ENCODE measurements around the gene EFNA2.

Gene EFNA2

DNA sequence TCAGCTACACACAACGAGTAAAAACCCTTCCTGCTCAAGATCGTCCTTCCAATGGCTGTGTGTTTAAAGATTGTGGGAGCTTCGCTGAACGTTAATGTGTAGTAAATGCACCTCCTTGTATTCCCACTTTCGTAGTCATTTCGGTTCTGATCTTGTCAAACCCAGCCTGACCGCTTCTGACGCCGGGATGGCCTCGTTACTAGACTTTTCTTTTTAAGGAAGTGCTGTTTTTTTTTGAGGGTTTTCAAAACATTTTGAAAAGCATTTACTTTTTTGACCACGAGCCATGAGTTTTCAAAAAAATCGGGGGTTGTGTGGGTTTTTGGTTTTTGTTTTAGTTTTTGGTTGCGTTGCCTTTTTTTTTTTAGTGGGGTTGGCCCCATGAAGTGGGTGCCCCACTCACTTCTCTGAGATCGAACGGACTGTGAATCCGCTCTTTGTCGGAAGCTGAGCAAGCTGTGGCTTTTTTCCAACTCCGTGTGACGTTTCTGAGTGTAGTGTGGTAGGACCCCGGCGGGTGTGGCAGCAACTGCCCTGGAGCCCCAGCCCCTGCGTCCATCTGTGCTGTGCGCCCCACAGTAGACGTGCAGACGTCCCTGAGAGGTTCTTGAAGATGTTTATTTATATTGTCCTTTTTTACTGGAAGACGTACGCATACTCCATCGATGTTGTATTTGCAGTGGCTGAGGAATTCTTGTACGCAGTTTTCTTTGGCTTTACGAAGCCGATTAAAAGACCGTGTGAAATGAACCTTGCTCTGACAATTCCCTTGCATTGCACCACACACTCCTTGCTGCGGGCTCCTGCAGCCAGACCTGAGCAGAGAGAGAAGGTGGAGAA is 13.0 kb upstream of the EFNA2 start:
- no peak for DNase-seq

DNA sequence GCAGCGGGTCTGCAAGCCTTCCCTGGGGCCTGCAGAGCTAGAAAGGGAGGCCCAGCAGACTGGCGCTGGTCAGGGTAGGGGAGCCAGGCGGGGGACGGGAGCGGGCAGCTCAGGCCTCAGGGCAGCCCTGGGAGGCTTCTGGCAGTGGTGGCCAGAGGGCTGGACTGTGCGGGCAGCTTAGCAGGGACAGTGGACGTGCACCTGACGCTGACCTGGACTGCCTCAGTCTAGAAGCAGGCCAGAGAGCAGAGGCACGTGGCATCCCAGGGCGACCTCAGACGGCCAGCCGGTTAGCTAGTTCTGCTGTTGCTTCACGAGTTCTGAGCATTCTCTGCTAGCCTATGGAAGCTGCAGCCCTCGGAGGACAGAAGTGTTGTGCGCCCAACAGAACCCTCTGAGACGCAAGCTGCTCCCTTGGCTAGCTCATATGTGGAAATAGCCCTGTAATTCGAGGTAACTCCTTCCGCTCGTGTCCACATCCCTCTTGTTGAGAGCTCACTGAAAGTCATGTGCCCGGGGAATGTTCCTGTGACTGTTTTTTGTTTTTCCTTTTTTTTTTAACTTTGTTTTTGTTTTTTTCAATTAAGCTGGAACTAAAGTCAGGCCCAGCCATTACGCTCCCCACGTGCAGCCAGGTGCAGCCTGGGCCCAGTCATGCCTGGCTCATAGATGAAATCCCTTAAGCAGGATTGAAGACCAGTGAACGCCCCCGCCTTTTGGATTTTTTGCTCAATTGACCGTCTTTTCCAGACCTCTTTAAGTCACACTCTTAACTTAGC is 12.2 kb upstream of the EFNA2 start:
- no peak for DNase-seq

DNA sequence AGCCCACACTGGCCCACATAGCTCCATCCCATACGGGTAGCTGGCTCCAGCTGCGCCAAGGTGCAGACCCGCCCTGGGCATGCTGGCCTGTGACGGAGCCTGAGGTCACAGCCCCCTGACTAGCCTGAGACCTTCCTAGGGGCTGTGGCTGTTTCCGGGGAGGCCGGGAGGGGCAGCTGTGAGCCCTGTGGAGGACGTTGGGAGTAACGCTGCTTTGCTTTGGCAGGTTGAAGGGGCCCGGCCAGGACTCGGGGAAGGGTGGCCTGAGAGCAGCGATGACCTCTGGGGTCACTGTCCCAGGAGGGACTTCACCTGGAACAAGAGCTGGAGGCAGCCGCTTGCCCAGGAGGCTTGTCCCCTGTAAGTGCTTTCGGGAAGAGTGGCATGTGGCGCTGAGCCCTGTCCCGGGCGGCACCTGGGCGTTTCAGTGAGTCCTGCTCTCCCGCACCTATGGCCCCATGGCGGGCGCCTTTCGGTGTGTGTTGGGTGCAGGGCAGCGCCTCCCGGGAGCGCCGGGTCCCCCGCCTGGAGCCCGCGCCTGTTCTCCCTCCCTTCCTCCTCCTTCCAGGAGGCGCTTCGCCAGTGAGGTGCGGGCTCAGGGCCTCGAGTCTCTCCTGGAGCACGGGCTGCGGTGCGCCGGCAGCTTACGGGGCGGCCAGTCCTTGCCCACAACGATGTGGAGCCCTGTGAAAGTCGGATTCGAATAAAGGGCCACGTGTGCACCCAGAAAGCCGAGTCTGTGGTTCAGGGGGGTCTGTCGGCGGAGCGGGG is 11.4 kb upstream of the EFNA2 start:
- no peak for DNase-seq

DNA sequence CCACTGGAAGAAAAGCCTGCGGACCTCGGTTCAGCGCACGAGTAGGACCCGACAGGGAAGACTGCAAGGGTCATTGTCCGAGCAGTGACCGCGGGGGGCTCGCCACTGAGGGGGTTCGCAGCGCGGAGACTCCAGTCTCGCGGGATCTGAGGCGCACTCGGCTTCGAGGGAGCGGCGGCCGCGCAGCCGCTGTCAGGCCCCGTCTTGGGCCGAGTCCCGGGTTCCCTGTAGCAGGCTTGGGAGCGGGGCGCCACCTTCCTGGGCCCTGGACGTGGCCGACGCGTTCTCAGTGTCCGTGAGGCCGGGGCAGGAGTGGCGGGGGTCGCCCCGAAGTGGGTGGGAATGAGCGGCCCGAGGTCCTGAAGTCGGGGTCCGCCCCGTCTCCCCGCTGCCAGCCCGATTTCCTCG is 10.8 kb upstream of the EFNA2 start:
- DNase-seq = no peak

DNA sequence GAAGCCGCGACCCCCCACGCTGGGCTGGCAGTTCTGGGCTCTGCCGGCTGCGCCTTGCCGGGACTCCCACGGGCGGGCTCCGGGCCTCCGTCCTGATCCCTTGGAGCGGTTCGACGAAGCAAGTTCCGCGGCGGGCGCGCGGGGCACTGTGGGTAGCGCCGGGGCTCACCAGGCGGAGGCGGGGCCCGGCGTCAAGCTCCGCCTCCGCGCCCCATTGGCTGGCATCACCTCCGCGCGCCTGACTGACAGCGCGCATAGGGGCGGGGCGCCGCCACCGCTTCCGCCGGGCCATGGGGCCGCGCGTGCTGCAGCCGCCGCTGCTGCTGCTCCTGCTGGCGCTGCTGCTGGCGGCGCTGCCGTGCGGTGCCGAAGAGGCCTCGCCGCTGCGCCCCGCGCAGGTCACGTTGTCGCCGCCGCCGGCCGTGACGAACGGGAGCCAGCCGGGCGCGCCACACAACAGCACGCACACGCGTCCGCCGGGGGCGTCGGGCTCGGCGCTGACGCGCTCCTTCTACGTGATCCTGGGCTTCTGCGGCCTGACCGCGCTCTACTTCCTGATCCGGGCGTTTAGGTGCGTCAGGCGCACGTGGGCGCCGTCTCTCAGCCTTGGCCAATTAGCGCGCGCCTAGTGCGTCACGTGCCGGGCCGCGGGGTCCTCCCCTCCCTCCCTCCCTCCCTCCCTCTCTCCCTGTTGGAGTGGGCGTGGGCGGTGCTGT is 10.3 kb upstream of the EFNA2 start, which contains the start of gene FAM174C:
TSS of gene FAM174C (plus strand) at position 271 of the 716 bp plus-strand sequence. CDS start at position 291, 20 bp downstream.
- DNase-seq = peak; percentile 94 to 96

DNA sequence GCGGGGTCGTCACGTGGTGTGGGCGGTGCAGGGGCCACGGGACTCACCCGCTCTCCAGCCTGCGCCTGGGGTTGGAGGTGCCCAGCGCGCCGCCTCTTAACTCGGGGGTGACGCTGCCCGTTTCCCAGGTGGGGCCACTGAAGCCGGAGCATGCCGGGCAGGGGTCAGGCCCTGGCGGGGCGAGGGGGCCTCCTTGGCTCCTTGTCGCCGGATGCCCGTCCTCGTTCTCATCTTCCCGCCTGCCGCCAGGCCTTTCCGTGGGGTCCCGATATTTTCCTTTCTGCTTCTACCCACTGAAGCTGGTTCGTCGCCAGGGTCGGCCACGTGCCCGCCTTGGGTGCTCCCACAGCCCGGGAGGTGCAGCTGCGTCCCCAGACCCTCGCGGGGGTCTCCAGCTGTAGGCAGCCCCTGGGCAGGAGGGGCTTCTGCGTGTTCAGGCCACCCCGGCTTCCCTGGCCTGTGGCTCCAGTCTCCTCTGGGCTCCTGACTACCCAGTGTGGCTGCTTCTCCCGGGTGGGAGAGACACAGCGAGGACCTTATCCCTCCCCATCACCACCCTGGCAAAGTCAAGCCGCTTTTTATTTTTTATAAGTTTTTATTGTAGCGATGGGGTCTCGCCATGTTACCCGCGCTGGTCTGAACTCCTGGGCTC is 9.6 kb upstream of the EFNA2 start:
- DNase-seq = no peak

DNA sequence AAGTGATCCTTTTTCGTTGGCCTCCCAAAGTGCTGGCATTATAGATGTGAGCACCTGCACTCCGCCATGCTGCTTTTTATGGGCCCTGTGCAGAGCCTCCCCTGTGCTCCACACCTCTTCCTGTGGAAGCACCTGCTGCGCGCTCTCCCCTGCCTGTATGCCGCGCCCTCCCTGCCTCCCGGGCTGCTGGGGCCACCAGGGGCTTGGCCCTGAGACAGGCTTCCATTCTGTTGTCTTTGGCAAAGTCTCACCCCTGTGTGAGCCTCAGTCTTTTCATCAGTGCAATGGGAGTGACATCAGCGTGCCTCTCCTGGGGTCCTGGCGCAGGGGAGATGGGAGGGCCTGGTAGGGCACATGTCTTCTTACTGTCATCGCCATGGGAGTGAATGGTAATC is 9.0 kb upstream of the EFNA2 start:
- DNase-seq = peak in 1 of 2 experiments; percentile 62

DNA sequence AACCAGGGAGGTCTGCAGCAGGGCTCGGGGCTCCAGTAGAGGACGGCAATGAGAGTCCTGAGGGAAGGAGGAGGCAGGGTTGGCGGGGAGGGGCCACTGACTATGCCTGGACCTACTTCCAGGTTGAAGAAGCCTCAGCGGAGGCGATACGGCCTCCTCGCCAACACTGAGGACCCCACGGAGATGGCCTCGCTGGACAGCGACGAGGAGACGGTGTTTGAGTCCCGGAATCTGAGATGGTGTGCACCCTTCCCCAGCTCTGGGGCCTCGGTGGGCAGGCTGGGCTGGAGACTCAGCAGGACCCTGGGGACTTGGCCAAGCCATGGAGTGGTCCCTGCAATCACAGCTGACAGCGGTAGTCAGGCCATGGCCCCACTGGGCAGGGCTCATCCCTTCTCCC is 8.6 kb upstream of the EFNA2 start:
- no peak for DNase-seq

DNA sequence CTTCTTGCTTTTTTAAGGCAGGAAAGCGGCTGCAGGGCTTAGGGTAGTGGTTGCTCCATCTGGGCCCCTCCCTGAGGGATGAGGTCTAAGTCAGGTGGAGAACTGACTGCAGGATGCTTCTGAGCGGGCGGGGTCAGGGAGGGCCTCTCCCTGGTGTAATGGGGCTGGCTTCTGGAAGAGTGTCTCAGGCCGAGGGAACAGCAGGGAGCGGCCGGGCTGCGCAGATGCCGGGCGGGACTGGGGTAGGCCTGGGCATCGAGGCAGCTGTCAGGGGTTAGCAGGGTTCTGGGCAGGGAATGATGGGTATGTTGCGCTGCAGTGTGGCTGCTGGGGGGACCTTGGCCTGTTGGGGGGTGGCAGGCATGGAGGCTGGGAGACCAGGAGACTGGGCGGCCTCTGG is 7.6 kb upstream of the EFNA2 start:
- no peak for DNase-seq

DNA sequence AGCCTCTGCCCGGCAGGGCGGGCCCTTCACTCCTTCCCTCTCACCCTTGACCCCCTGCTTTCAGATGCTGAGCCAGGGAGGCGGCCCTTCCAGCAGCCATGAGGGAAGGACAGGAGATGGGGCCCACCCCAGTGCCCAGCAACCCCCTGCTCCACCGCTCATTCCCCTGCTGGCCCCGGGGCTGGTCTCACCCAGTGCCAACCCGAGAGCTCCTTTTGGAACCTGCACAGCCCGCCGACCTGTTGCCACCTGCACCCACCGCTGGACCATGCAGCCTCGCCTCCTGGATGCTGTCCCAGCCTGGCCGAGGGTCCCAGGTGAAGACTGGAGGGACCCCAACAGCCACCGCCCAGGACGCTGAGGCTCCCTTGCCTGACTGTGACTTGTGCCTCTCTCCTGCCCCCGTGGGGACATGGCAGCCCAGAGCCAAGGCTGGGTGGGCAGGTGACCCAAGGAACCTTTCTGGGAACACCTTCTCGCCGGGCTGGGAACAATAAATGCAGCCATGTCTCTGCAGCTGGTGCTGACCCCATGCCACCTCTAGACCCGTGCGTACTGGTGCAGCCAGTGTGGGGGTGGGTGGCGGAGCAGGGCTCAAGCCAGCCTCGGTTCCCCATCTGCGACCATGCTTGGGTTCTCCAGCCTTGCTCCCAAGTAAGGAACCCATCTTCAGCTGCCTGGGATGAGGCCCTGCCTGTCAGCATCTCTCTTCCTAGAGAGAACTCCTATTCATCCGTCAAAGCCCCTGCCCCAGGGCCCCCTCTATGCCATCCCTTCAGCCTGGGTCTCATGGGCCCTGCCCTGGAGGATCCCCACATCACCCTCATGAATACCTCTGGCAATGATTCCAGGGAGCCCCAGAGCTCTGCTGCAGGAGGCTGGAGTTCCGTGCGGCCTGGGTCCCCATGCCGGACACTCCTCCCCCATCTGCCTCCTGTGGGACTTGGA is 6.7 kb upstream of the EFNA2 start:
- DNase-seq = no peak

DNA sequence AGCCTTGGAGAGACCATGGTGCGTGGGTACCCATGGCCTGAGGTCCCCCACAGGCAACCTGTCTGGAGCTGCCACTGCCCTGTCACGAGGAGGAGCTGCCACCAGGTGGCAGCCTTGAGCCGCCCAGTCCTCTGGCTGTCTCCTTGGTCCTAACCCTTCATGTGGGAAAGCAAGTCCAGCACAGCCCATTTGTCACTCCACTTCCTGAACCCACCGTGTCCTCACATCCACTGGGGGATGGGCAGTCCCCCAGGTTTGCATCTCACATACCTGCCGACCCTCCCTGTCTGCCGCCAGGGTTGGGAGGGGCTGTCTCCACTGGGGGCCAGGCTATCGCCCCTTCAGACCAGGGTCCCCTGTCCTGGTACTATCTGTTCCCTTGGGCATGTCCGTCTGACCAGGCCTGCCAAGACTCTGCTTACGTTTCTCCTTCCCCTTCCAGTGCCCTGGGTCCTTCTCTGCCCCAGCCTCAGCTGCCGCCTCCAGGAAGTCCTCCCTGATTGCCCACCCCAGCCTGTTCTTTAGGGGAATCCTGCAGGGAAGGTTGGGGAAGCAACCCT is 5.8 kb upstream of the EFNA2 start:
- DNase-seq = peak; percentile 89 to 91

DNA sequence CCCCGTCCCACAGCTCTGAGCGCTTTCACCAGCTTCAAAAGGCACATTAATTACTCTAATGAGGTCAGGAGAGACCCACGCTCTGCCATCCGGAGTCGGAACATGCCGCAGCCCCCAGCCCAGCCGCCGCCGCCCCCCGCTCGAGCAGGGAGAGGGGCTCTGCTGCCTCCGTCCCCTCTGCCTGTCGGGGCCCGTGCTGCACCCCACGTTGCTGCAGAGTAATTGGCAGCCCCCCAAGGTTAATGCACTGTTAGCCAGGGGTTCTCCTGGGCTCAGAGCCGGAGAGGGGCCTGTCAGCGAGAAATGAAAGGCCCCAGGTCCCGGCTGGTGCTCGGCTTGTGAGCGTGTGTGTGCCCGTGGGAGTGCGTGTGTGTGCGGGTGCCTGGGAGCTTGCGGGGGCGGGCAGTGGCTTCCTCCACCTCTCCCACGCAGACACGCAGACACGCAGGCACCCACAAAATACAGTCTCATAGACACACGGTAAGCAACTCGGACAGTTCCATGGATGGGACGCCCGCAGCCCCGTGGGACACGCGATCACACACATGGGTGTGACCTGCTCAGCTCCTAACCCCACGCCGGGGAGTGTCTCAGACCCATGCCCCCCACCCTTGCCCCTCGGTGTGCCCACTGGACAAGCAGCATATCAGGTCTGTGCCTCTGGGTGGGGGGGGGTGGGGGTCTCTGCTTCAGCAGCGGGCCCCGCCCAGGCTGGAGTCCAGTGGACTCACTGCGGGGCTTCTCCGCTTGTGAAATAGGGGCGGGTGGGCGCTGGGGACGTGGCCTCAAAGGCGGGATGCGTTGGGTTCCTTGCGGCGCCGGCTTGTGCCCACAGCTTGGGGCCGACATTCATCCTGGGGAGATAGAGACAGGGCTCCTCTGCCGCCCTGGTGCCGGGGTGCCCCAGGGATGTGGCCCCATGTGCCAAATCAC is 4.8 kb upstream of the EFNA2 start:
- no peak for DNase-seq

DNA sequence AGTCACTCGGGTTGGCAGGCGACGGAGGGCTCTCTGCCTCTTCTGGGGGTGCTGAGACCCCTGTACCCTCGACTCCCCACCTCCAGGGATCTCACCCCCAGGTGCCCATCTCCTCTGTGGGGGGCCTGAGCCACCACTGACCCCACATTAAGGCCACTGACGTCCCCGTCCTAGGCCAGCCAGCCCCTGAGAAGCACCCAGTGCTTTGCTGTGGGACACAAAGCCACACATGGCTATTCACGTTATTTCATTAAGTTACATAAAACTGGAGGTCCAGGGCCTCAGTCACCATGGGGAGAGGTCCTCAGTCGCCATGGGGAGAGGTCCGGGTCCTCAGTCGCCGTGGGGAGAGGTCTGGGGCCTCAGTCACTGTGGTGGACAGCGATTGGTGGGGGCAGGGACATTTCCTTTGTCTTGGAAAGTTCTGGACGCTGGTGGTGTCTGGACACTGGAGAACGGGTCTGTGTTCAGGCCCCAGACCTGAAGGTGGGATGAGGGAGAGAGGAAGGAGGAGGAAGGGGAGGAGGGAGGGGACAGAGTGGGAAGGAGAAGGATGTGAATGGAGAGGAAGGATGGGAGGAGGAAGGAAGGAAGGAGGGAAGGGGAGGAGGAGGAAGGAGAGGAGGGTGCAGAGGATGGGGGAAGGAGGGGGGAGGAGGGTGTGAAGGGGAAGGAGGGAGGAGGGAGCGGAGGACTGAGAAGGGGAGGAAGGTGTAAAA is 3.9 kb upstream of the EFNA2 start:
- DNase-seq = no peak

DNA sequence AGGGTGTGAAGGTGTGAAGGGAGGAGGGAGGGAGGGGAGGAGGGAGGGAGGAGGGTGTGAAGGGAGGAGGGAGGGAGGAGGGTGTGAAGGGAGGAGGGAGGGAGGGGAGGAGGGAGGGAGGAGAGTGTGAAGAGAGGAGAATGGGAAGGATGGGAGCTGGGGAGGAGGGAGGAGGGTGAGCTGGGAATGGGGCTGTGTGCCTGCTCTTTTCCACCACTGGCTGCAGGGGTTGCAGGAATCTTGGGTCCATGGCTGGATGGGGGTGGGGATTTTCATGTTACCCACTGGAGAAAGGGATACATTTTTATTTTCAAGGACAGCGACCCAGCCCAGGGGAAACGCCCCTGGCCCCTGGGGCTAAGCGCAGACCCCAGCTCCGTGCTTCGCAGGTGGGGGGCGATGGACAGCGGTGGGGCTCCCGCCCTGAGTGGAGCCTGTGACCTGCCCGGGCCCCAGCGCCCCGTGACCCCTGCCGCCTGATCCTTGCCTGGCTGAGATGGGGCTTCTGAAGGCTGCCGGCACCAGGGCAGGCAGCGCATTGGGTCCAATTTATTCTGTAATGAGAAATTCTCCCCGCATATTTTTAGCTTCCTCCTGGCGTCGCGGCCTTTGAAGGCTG is 3.0 kb upstream of the EFNA2 start:
- no peak for DNase-seq

DNA sequence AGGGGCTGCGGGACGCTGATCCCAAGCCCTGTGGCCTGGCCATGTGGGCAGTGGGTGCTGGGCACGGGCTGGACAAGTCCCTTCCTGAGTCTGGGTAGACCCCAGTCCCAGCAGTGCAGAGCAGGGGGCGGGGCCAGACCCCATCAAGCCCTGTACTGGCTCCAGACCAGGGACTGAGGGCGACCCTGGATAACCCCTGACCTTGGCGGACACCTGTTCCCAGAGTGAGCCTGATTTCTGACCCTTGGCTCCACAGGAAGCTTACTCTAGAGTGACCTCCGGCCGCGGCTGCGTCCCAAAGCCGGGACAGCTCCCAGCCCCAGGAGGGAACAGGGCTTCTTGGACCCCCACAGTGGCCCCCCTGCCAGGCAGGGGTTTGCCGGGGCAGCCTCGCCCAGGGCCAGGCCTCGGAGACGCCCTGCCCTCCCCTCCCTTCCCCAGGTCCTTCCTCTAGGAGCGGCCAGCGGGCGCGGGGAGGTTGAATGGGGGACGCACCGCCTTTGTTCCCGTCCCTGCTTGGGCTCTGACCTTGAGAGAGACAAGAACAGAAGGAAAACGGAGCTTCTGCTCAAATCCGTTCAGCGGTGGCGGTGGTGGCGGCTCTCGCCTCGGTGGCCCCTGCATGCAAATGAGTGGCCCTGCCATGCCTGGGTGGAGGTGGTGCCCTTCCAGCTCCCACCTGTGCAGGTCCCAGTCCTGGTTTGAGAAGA is 2.3 kb upstream of the EFNA2 start:
- DNase-seq = no peak

DNA sequence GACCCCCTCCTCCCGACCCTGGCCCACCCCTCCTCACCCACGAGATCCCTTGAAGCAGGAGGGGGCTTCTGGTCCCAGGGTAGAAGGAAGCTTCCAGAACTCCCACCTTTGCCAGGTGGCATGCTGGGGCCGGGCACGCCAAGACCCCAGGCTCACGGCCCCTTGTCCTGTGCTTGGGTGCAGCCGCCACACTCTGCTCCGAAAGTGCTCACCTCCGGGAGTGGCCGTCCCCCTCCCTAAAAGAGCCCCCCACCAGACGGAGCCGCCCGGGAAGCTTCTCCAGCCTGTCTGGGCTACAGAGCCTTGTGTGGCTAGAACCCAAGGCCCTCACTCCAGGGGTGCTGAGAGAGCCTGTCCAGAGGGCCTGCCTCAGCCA is 1.8 kb upstream of the EFNA2 start:
- no peak for DNase-seq

DNA sequence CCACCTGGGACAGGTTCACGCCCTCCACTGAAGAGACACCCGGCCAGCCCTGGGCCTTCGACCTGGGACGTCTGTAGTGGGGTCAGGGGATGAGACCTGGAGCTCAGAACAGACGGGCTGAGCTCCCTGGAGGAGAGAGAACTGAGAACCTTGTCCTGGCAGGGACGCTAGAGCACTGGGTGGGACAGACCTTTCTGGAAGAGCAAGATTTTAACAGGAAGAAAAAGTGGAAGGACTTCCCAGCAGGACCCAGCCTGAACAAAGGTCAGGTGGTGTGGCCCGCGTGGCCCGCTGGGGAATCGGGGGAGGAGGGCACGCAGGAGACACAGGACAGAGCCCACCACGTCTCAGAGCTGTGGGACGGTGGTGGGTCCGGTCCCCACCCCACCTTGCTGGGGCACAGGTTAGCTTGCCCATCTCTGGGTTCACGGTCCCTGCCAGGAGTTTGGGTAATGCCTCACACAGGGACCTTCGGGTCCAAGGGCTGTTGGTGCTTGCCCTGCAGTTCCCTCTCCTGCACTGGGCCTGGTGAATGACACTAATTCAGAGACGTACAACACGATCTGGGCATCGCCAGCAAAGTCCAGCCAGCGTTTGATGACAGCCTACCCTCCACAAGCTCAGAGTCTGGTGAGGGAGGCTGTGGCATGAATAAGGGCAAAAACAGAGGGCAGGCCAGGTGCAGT is 1.2 kb upstream of the EFNA2 start:
- DNase-seq = peak in 1 of 2 experiments; percentile 23
